ENCODE results near the gene MAN1A1. TPM values are rescaled to one million over a fixed set of nuclear protein-coding genes. Genes with fewer than 3 reads are reported as not detected.

The MAN1A1 gene
- total and polyA plus RNA-seq, 2 donors: 14.7 to 23.6 TPM

DNA sequence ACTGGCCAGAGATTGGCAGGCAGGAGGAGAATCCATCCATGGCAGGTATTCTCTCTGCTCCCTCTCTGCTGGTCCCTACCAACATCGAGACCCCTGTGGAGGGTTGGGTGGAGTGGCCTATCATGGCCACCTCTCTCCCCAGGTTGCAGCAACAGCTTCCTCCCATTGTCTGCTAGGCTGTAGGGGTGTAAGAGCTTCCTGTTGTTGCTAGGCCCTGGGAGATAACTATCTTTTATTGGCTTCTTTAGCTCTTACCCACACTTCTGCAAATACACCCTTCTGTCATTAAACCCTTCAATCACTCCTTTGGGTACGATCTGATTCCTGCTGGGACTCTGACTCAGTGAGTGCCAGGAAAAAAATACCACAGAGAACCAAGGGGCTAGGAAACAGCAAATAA lies 204.4 kb downstream of the MAN1A1 start:
- Histone ChIP-seq H3K27ac (ENCODE audit: low read depth in 1 of 2, low read length in 1 of 2) (no peak overlapping the region), H3K9me3 (ENCODE audit: control insufficient read depth in 2 of 2, insufficient read depth in 1 of 2, low read length in 1 of 2) (no peaks in the 10 kb centered on the region), H3K27me3 (ENCODE audit: control insufficient read depth in 2 of 2, insufficient read depth in 1 of 2, low read length in 1 of 2) (no peaks in the 10 kb centered on the region), H3K4me3 (ENCODE audit: low read length in 2 of 2) (no peak overlapping the region), H3K36me3 (ENCODE audit: control insufficient read depth in 2 of 2, insufficient read depth in 2 of 2, low read length in 1 of 2) (no peaks in the 10 kb centered on the region), H3K4me1 (ENCODE audit: control insufficient read depth in 2 of 2, insufficient read depth in 2 of 2, low read length in 2 of 2) (peaks cover 0 to 7% of the 10 kb centered on the region in 2 donors)
- 68% methylated on average over 2 of the region's 2 CpGs for WGBS
- DNase-seq (ENCODE audit: low read depth in 6 of 9, low spot score in 9 of 9): peak in 2 of 9 donors; percentile 12 to 28

DNA sequence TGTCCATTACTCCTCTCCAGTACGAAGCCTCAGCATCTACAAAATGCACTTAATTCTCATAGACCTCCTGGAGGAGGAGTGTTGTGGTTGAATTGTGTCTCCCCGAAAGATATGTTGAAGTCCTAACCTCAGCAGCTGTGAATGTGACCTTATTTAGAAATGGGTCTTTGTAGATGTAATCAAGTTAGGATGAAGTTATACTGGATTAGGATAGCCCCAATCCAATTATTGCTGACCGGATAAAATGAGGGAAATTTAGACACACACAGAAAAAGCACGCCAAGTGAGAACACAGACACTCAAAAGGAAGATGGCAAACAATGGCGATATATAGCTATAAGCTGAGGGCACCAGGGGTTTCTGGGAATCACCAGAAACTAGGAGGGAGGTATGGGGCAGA lies 206.9 kb downstream of the MAN1A1 start:
- no peaks in the 10 kb centered on the region for H3K27me3 ChIP-seq (ENCODE audit: control insufficient read depth in 2 of 2, insufficient read depth in 1 of 2, low read length in 1 of 2)
- H3K27ac ChIP-seq (ENCODE audit: low read depth in 1 of 2, low read length in 1 of 2): no peak overlapping the region
- peaks cover 0 to 7% of the 10 kb centered on the region in 2 donors for H3K4me1 ChIP-seq (ENCODE audit: control insufficient read depth in 2 of 2, insufficient read depth in 2 of 2, low read length in 2 of 2)
- no peak overlapping the region for H3K4me3 ChIP-seq (ENCODE audit: low read length in 2 of 2)
- H3K36me3 ChIP-seq (ENCODE audit: control insufficient read depth in 2 of 2, insufficient read depth in 2 of 2, low read length in 1 of 2): no peaks in the 10 kb centered on the region
- no peaks in the 10 kb centered on the region for H3K9me3 ChIP-seq (ENCODE audit: control insufficient read depth in 2 of 2, insufficient read depth in 1 of 2, low read length in 1 of 2)
- DNase-seq (ENCODE audit: low read depth in 6 of 9, low spot score in 9 of 9): no peak
- 97% methylated on average over 5 of the region's 5 CpGs for WGBS

DNA sequence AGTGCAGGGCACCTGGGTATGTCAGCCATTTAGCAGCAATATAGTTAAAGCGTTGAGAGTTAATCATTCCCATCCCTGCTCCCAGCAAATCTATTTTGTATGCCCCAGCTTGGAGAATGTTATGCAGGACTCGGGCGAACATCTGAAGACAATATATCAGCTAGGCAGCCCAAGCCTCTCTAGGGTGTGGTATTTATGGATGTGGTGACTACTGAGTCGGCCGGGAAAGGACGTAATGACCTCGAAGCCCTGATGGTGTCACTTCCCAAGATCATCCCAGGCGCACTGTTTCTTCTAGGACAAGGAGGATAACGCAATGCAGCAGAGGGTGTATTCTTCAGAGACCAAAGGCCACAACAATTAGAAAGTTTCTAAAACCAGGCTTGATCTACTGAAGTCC lies 207.5 kb downstream of the MAN1A1 start:
- Histone ChIP-seq H3K36me3 (ENCODE audit: control insufficient read depth in 2 of 2, insufficient read depth in 2 of 2, low read length in 1 of 2) (no peaks in the 10 kb centered on the region), H3K4me3 (ENCODE audit: low read length in 2 of 2) (no peak overlapping the region), H3K27ac (ENCODE audit: low read depth in 1 of 2, low read length in 1 of 2) (no peak overlapping the region), H3K4me1 (ENCODE audit: control insufficient read depth in 2 of 2, insufficient read depth in 2 of 2, low read length in 2 of 2) (peaks cover 0 to 7% of the 10 kb centered on the region in 2 donors), H3K27me3 (ENCODE audit: control insufficient read depth in 2 of 2, insufficient read depth in 1 of 2, low read length in 1 of 2) (no peaks in the 10 kb centered on the region), H3K9me3 (ENCODE audit: control insufficient read depth in 2 of 2, insufficient read depth in 1 of 2, low read length in 1 of 2) (no peaks in the 10 kb centered on the region)
- DNase-seq (ENCODE audit: low read depth in 6 of 9, low spot score in 9 of 9): no peak
- WGBS: 96% methylated on average over 9 of the region's 9 CpGs

DNA sequence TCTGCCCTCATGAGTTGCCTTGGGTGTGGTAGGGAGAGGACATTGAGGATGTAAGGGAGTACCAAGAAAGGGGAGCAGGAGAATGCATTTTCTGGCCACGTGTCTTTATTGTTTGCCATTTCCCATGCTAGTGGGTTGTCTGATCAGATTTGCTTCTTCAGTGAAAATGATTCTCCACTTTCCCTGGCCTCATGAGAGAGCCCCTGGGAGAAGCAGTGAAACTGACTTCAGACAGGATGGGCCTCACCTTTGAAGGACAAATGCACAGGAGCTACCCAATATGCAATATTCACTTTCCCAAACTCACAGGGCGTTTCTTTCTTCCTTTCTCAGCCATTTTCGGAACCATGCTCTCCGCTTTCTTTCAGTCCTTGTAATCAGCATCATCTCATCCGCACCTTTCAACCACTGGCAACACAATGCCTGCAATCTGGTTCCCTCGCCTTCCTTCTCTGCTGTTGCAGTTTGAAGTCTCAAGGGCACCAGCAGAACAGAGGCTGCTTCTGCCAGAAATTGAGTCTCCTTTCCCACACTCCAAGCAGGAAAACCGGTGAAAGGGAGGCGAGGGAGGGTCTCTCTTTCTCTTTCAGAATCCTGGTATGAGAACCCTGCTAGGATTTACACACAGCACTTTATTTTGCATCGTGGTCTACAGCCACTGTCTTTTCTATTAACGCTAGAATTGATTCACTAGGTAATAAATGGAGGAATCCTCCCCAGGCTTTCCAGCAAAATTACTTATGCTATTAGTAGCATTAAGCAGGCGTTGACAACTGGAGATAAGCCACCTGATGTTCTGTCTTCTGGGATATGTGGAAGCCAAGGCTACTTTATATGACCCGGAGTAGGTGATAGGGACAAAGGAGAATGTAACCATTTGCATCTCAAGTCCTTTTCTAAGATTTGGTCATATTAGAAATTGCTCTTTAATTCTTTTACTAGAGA lies 209.1 kb downstream of the MAN1A1 start:
- Histone ChIP-seq H3K36me3 (ENCODE audit: control insufficient read depth in 2 of 2, insufficient read depth in 2 of 2, low read length in 1 of 2) (no peaks in the 10 kb centered on the region), H3K4me1 (ENCODE audit: control insufficient read depth in 2 of 2, insufficient read depth in 2 of 2, low read length in 2 of 2) (peaks cover 0 to 7% of the 10 kb centered on the region in 2 donors), H3K27ac (ENCODE audit: low read depth in 1 of 2, low read length in 1 of 2) (no peak overlapping the region), H3K9me3 (ENCODE audit: control insufficient read depth in 2 of 2, insufficient read depth in 1 of 2, low read length in 1 of 2) (no peaks in the 10 kb centered on the region), H3K4me3 (ENCODE audit: low read length in 2 of 2) (no peak overlapping the region), H3K27me3 (ENCODE audit: control insufficient read depth in 2 of 2, insufficient read depth in 1 of 2, low read length in 1 of 2) (no peaks in the 10 kb centered on the region)
- WGBS: 97% methylated on average over 12 of the region's 12 CpGs
- DNase-seq (ENCODE audit: low read depth in 6 of 9, low spot score in 9 of 9): no peak

DNA sequence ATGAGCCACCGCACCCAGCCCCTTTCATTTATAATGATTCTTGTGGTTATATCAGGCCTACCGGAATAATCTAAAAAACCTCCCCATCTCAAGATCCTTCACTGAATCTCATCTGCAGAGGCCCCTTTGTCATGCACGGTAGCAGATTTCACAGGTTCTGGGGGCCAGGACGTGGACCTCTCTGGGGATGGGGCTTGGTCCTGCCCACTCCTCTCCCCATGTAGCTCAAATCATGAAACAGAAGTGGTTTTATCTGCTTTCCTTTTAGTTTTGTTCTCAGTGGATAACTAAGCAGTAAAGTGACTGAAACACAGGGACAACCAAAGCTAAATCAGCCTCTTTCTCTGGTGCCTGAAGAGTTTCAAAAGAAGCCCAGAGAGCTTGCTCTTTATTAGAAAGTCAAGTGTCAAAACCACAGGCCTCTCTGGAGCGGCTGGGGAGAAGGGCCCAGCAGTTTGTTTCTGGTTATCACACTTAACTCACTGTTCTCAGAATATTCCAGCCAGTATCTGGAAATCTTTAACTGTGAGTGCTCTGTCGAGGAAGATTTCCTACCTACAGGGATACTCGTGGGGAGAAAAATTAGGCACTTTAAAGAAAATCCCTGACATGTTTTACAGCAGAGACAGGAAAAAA lies 210.5 kb downstream of the MAN1A1 start:
- H3K9me3 ChIP-seq (ENCODE audit: control insufficient read depth in 2 of 2, insufficient read depth in 1 of 2, low read length in 1 of 2): no peaks in the 10 kb centered on the region
- no peak overlapping the region for H3K27ac ChIP-seq (ENCODE audit: low read depth in 1 of 2, low read length in 1 of 2)
- H3K36me3 ChIP-seq (ENCODE audit: control insufficient read depth in 2 of 2, insufficient read depth in 2 of 2, low read length in 1 of 2): no peaks in the 10 kb centered on the region
- no peak overlapping the region for H3K4me3 ChIP-seq (ENCODE audit: low read length in 2 of 2)
- no peaks in the 10 kb centered on the region for H3K27me3 ChIP-seq (ENCODE audit: control insufficient read depth in 2 of 2, insufficient read depth in 1 of 2, low read length in 1 of 2)
- no peaks in the 10 kb centered on the region for H3K4me1 ChIP-seq (ENCODE audit: control insufficient read depth in 2 of 2, insufficient read depth in 2 of 2, low read length in 2 of 2)
- 77% methylated on average over 7 of the region's 7 CpGs for WGBS
- DNase-seq (ENCODE audit: low read depth in 6 of 9, low spot score in 9 of 9): no peak

DNA sequence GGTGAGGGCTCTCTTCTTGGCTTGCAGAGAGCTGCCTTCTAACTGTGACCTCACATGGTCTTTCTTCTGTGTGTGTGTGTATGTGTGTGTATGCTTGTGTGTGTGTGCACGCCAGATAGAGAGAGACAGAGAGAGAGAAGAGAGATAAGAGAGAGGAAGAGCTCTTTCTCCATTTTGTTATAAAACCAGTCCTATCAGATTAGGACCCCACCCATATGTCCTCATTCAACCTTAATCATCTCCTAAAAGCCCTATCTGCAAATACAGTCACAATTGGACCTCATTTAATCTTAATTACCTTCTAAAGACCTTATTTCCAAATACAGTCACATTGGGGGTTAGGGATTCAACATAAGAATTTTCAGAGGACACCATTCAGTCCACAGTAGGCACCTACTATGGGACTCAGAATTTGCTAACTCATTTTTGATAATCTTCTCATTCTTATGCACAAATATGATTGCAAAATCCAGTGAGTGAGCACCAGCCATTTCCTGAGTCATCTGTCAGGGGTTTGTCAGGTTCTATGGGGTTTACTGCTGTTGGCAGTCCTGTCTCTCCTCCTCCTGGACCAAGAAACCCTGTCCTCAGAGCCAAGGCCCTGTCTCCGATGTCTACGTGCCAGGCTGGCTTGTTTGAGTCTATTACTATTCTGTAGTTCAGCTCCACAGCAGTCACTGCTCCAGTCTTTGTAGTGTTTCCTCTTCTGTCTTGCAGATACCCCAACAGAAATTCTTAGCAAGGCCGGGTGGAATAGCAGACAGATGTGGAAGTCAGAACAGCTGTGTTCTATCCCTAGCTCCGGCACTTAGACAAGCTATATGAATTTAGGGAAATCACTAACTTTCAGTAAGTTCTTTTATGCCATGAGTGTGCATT lies 212.1 kb downstream of the MAN1A1 start:
- Histone ChIP-seq H3K27me3 (ENCODE audit: control insufficient read depth in 2 of 2, insufficient read depth in 1 of 2, low read length in 1 of 2) (no peaks in the 10 kb centered on the region), H3K4me1 (ENCODE audit: control insufficient read depth in 2 of 2, insufficient read depth in 2 of 2, low read length in 2 of 2) (no peaks in the 10 kb centered on the region), H3K9me3 (ENCODE audit: control insufficient read depth in 2 of 2, insufficient read depth in 1 of 2, low read length in 1 of 2) (no peaks in the 10 kb centered on the region), H3K27ac (ENCODE audit: low read depth in 1 of 2, low read length in 1 of 2) (no peak overlapping the region), H3K4me3 (ENCODE audit: low read length in 2 of 2) (no peak overlapping the region), H3K36me3 (ENCODE audit: control insufficient read depth in 2 of 2, insufficient read depth in 2 of 2, low read length in 1 of 2) (no peaks in the 10 kb centered on the region)
- DNase-seq (ENCODE audit: low read depth in 6 of 9, low spot score in 9 of 9): no peak
- WGBS: 93% methylated on average over 5 of the region's 5 CpGs

DNA sequence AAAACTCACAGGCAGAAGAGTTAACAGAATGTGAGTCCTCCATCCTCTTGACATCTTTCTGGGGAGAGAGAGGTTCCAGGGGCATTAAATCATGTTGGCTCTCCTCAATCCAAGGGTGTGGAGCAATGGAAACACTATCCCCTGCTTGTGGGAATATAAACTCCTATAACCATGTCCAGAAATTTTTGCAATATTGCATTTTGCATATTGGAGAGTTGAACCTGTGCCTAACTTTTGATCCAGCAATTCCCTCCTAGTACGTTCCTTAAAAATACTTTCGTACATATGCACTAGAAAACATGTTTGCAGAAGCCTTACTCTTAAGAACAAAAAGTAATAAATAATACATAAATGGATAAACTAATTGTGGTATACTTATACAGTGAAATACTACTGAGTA lies 214.8 kb downstream of the MAN1A1 start:
- WGBS: 97% methylated on average over 2 of the region's 2 CpGs
- Histone ChIP-seq H3K27ac (ENCODE audit: low read depth in 1 of 2, low read length in 1 of 2) (no peak overlapping the region), H3K36me3 (ENCODE audit: control insufficient read depth in 2 of 2, insufficient read depth in 2 of 2, low read length in 1 of 2) (no peaks in the 10 kb centered on the region), H3K9me3 (ENCODE audit: control insufficient read depth in 2 of 2, insufficient read depth in 1 of 2, low read length in 1 of 2) (no peaks in the 10 kb centered on the region), H3K27me3 (ENCODE audit: control insufficient read depth in 2 of 2, insufficient read depth in 1 of 2, low read length in 1 of 2) (no peaks in the 10 kb centered on the region), H3K4me1 (ENCODE audit: control insufficient read depth in 2 of 2, insufficient read depth in 2 of 2, low read length in 2 of 2) (no peaks in the 10 kb centered on the region), H3K4me3 (ENCODE audit: low read length in 2 of 2) (no peak overlapping the region)
- no peak for DNase-seq (ENCODE audit: low read depth in 6 of 9, low spot score in 9 of 9)

DNA sequence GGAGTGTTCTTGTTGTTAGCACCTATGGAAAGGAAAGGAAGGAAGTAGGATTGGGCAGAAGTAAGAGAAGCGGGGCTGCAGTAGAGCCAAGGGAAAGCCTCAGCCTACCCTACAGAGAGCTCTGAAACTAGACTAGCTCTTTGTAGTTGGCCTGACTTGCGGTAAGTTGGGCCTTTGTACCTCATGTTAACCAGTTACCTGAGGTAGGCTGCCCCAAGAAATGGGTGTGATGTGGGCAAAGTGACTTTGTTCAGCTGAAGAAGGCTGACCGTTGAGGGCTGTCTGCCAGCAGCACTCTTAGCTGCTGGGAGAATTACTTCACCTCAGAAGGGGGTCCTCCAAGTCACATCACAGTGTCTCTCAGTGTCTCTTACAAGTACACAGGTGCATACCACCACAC lies 216.2 kb downstream of the MAN1A1 start:
- no peak overlapping the region for H3K27ac ChIP-seq (ENCODE audit: low read depth in 1 of 2, low read length in 1 of 2)
- H3K36me3 ChIP-seq (ENCODE audit: control insufficient read depth in 2 of 2, insufficient read depth in 2 of 2, low read length in 1 of 2): no peaks in the 10 kb centered on the region
- H3K4me3 ChIP-seq (ENCODE audit: low read length in 2 of 2): no peak overlapping the region
- H3K9me3 ChIP-seq (ENCODE audit: control insufficient read depth in 2 of 2, insufficient read depth in 1 of 2, low read length in 1 of 2): no peaks in the 10 kb centered on the region
- no peak for DNase-seq (ENCODE audit: low read depth in 6 of 9, low spot score in 9 of 9)
- no peaks in the 10 kb centered on the region for H3K27me3 ChIP-seq (ENCODE audit: control insufficient read depth in 2 of 2, insufficient read depth in 1 of 2, low read length in 1 of 2)
- H3K4me1 ChIP-seq (ENCODE audit: control insufficient read depth in 2 of 2, insufficient read depth in 2 of 2, low read length in 2 of 2): no peaks in the 10 kb centered on the region
- WGBS: 94% methylated on average over 3 of the region's 3 CpGs

All from thymus (tissue), 11 donors.